SK-N-SH treated with all-trans-retinoic acid at 6 μM for 48 hours (cell line): Measurements from ENCODE around the gene NKRF.

Source experiments
- ARNTL ChIP-seq: fragments of 450-650 bp; formaldehyde crosslinking; IDR thresholded peaks from 2 replicates; pipeline ENCODE4 v1.5.0; 2020; ENCODE audit warnings: low read depth, mild to moderate bottlenecking, moderate library complexity, borderline replicate concordance
- CSDC2 ChIP-seq: fragments of 250-450 bp; sonication (Bioruptor Pico); IDR thresholded peaks from 2 replicates; pipeline ENCODE4 v1.5.0; 2020; ENCODE audit warnings: mild to moderate bottlenecking, moderate library complexity
- ISL1 ChIP-seq: fragments of 250-450 bp; sonication (Bioruptor Pico); IDR thresholded peaks from 2 replicates; pipeline ENCODE4 v2.1.2; 2022; ENCODE audit warnings: mild to moderate bottlenecking, moderate library complexity
- OSR1 ChIP-seq: fragments of 250-450 bp; sonication (Bioruptor Pico); IDR thresholded peaks from 2 replicates; pipeline ENCODE4 v1.8.0; 2022; ENCODE audit warnings: moderate library complexity, mild to moderate bottlenecking, inconsistent platforms
- PPARA ChIP-seq: fragments of 250-450 bp; sonication (Bioruptor Pico); IDR thresholded peaks from 2 replicates; pipeline ENCODE4 v1.5.0; 2020; ENCODE audit warnings: mild to moderate bottlenecking, borderline replicate concordance
- SNAI2 ChIP-seq: fragments of 250-450 bp; sonication (Bioruptor Pico); IDR thresholded peaks from 2 replicates; pipeline ENCODE4 v1.5.0; 2020; ENCODE audit warnings: mild to moderate bottlenecking, moderate library complexity
- ZFP3 ChIP-seq: fragments of 250-450 bp; sonication (Bioruptor Pico); IDR thresholded peaks from 2 replicates; pipeline ENCODE4 v1.5.0; 2020; ENCODE audit warnings: mild to moderate bottlenecking, moderate library complexity
- ZFP30 ChIP-seq: fragments of 450-650 bp; formaldehyde crosslinking; IDR thresholded peaks from 2 replicates; pipeline ENCODE4 v1.5.0; 2022; ENCODE audit warnings: mild to moderate bottlenecking, moderate library complexity
- ZNF565 ChIP-seq: fragments of 450-650 bp; formaldehyde crosslinking; conservative IDR thresholded peaks from 2 replicates; pipeline ENCODE4 v1.5.0; 2020; ENCODE audit warnings: low read depth, mild to moderate bottlenecking, moderate library complexity
- ZNF70 ChIP-seq: fragments of 450-650 bp; formaldehyde crosslinking; IDR thresholded peaks from 2 replicates; pipeline ENCODE4 v1.5.0; 2020; ENCODE audit warnings: mild to moderate bottlenecking, moderate library complexity
- ZNF8 ChIP-seq: fragments of 450-650 bp; formaldehyde crosslinking; IDR thresholded peaks from 2 replicates; pipeline ENCODE4 v1.5.0; 2020; ENCODE audit warnings: mild to moderate bottlenecking, moderate library complexity
- TF ChIP-seq, protein P1 (sequence below): fragments of 250-450 bp; sonication (Bioruptor Pico); IDR thresholded peaks from 2 replicates; pipeline ENCODE4 v1.5.1; 2020; ENCODE audit warnings: low read depth, mild to moderate bottlenecking, moderate library complexity
- TF ChIP-seq, protein P2 (sequence below): fragments of 250-450 bp; sonication (Bioruptor Pico); IDR thresholded peaks from 2 replicates; pipeline ENCODE4 v1.8.0; 2021; ENCODE audit warnings: low read depth, mild to moderate bottlenecking, moderate library complexity, borderline replicate concordance

DNA sequence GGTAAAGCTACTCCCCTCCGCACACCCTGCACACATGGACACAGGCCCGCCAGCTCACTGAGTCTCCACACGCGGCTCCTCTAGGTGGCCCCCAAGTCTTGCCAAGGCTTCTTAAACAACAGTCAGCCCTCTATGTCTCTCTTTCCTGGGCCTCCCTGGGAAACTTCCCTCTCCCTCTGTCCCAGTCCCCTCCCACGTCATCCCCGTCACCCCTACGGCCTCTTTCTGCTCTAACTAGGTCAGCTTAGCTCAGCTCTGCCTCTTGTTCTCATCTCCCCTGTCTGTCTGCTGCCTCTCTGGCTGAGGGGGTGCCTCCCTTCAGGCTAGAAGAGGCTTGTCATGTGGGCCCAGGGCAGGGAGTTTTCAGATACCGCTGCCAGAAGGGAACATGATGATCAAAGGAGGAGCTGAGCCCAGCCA lies 47.9 kb upstream of the NKRF start:
- TF ChIP-seq CSDC2 (CRISPR knock-in tag): no peak
- no peak for TF ChIP-seq ARNTL (CRISPR knock-in tag)
- TF ChIP-seq, protein P1, sequence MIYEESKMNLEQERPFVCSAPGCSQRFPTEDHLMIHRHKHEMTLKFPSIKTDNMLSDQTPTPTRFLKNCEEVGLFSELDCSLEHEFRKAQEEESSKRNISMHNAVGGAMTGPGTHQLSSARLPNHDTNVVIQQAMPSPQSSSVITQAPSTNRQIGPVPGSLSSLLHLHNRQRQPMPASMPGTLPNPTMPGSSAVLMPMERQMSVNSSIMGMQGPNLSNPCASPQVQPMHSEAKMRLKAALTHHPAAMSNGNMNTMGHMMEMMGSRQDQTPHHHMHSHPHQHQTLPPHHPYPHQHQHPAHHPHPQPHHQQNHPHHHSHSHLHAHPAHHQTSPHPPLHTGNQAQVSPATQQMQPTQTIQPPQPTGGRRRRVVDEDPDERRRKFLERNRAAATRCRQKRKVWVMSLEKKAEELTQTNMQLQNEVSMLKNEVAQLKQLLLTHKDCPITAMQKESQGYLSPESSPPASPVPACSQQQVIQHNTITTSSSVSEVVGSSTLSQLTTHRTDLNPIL (CRISPR knock-in tag): no peak
- no peak for TF ChIP-seq ZFP3
- no peak for TF ChIP-seq ZNF565 (CRISPR knock-in tag)
- TF ChIP-seq ISL1 (CRISPR knock-in tag): no peak
- TF ChIP-seq, protein P2, sequence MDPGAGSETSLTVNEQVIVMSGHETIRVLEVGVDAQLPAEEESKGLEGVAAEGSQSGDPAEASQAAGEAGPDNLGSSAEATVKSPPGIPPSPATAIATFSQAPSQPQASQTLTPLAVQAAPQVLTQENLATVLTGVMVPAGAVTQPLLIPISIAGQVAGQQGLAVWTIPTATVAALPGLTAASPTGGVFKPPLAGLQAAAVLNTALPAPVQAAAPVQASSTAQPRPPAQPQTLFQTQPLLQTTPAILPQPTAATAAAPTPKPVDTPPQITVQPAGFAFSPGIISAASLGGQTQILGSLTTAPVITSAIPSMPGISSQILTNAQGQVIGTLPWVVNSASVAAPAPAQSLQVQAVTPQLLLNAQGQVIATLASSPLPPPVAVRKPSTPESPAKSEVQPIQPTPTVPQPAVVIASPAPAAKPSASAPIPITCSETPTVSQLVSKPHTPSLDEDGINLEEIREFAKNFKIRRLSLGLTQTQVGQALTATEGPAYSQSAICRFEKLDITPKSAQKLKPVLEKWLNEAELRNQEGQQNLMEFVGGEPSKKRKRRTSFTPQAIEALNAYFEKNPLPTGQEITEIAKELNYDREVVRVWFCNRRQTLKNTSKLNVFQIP (CRISPR knock-in tag): no peak
- TF ChIP-seq ZNF8: no peak
- no peak for TF ChIP-seq ZFP30 (CRISPR knock-in tag)
- no peak for TF ChIP-seq ZNF70 (CRISPR knock-in tag)
- no peak for TF ChIP-seq PPARA (CRISPR knock-in tag)
- TF ChIP-seq SNAI2: no peak
- TF ChIP-seq OSR1: no peak
